HUES64 (cell line): ENCODE data around the gene INHBE.
"Not testable (repeated sequence)": the region's sequence is repeated elsewhere in the genome, so short reads cannot be mapped to it uniquely, and the experiment has no call there.

Experiments
- H3K27ac ChIP-seq: 2 replicates; pipeline ENCODE4 v1.7.0; 2013; ENCODE audit warnings: low read depth, low read length, inconsistent platforms
- H3K27me3 ChIP-seq: 2 replicates; pipeline ENCODE4 v1.6.1; 2013; ENCODE audit warnings: mild to moderate bottlenecking, low read length; ENCODE audit not compliant: insufficient read depth
- H3K36me3 ChIP-seq: 2 replicates; pipeline ENCODE4 v1.6.1; 2013; ENCODE audit warnings: mild to moderate bottlenecking, low read length; ENCODE audit not compliant: insufficient read depth
- H3K4me1 ChIP-seq: 2 replicates; pipeline ENCODE4 v1.6.1; 2013; ENCODE audit warnings: mild to moderate bottlenecking, low read length, moderate library complexity; ENCODE audit not compliant: insufficient read depth
- H3K4me3 ChIP-seq: 2 replicates; pipeline ENCODE4 v1.5.1; 2013; ENCODE audit warnings: mild to moderate bottlenecking, low read length, moderate library complexity
- H3K9ac ChIP-seq: 2 replicates; pipeline ENCODE4 v1.6.1; 2013; ENCODE audit warnings: mild to moderate bottlenecking, low read depth, low read length
- H3K9me3 ChIP-seq: 2 replicates; pipeline ENCODE4 v1.6.1; 2013; ENCODE audit warnings: low read depth, low read length; ENCODE audit not compliant: insufficient read depth
- WGBS: fragments of 150-250, 120-280 bp; methylation state at CpG from one replicate; pipeline ENCODE4 v1.1.7; 2013; ENCODE audit warnings: missing lambda C conversion rate; 5-methylcytosine and 5-hydroxymethylcytosine counted together

The INHBE gene

GRCh38 chr12:57506541-57506940, 51.4 kb downstream of the INHBE start:
- peaks cover 81% of the 10 kb centered on the region for H3K36me3 ChIP-seq
- not testable (repeated sequence) for H3K9ac ChIP-seq, H3K4me3 ChIP-seq, H3K27ac ChIP-seq, H3K9me3 ChIP-seq, H3K4me1 ChIP-seq, H3K27me3 ChIP-seq
- 96% methylated on average over 3 of the region's 4 CpGs for WGBS
